ENCODE data around the gene MVK. TPM values are rescaled to one million over a fixed set of nuclear protein-coding genes. Genes with fewer than 3 reads are reported as not detected.
A peak's percentile ranks its signal among the peaks of the same experiment; 100 is the strongest.

The MVK gene
- total RNA-seq, 1 experiment from 2014 or later: 19.2 TPM

DNA sequence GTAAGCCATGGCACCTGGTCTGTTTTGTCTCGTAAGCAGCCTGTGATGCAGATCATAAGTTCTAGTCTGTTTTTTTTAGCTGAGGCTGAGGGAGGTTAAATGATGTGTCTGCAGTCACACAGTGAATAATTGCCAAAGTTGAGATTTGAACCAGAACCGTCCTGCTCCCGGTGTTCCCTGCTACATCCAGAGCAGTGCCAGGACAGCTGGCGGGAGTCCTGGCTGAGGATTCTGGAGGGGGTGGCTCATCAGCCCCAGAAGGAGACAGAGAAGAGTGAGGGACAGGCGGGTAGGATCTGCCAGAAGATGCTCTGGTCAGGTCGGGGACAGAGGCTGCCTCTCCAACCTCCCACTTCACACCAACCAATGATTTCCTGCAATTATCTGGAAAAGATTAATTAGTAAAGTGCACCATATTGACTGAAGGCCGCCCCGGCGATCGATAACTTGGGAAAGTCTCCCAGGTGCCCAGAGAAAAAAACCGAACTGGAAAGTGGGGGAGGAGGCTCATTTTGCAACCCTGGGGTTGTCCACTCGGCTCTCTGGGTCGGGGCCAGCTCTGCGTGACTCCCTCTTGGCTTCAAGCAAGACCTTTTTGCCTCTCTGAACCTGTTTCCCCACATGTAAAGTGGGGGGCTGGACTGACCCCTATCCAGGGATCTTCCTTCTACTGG, 42.1 kb downstream of the MVK start:
- Histone ChIP-seq H3K79me2 (ENCODE audit: insufficient read depth, low read length) (no peaks in the 10 kb centered on the region), H3K4me2 (ENCODE audit: insufficient read depth, insufficient read length, low read length) (no peak overlapping the region), H2BK5ac (ENCODE audit: insufficient read length, low read length) (no peak overlapping the region), H4K91ac (ENCODE audit: insufficient read length, low read depth, low read length) (no peak overlapping the region), H2BK120ac (ENCODE audit: low read depth, low read length, poor library complexity, severe bottlenecking) (no peak overlapping the region), H3K27ac (ENCODE audit: insufficient read length, low read depth, low read length) (no peak overlapping the region), H2AFZ (ENCODE audit: low read length) (no peak overlapping the region), H3K9me3 (ENCODE audit: control insufficient read depth, low read depth, low read length) (no peaks in the 10 kb centered on the region), H3K9ac (ENCODE audit: extremely low read depth, insufficient read length, low read length) (no peak overlapping the region), H3K56ac (ENCODE audit: insufficient read length, low read depth, low read length) (no peak overlapping the region), H3K79me1 (ENCODE audit: insufficient read depth, low read depth, low read length, poor library complexity, severe bottlenecking) (no peaks in the 10 kb centered on the region), H3K27me3 (ENCODE audit: insufficient read depth, low read length) (no peaks in the 10 kb centered on the region), H4K8ac (replicated peaks; ENCODE audit: insufficient read length, low read depth, low read length) (no peak overlapping the region), H3K23ac (ENCODE audit: insufficient read length, low read depth, low read length) (no peak overlapping the region), H3K14ac (ENCODE audit: insufficient read depth, low read length) (no peak overlapping the region), H2AK5ac (ENCODE audit: insufficient read length, low read length) (no peak overlapping the region), H3K4me1 (ENCODE audit: insufficient read depth, low read length) (no peaks in the 10 kb centered on the region), H3T11ph (ENCODE audit: low read length) (no peak overlapping the region), H3K18ac (ENCODE audit: insufficient read length, low read depth, low read length) (no peak overlapping the region), H2BK12ac (ENCODE audit: insufficient read length, low read depth, low read length) (no peak overlapping the region), H2BK20ac (ENCODE audit: low read depth, low read length, poor library complexity, severe bottlenecking) (no peak overlapping the region), H4K20me1 (ENCODE audit: control insufficient read depth, insufficient read depth, insufficient read length) (no peaks in the 10 kb centered on the region), H3K4ac (ENCODE audit: low read depth, low read length) (no peak overlapping the region), H3K23me2 (ENCODE audit: insufficient read length, low read depth, low read length, poor library complexity, severe bottlenecking) (no peaks in the 10 kb centered on the region), H4K5ac (ENCODE audit: insufficient read length, low read depth, low read length) (no peak overlapping the region), H2BK15ac (ENCODE audit: low read depth, low read length) (no peak overlapping the region)
- WGBS (ENCODE audit: extremely low coverage, insufficient read length, low lambda C conversion rate): no CpG with 5 or more reads among the region's 14 CpGs
- Mint-ChIP-seq H3K4me1 (peaks cover 10 to 18% of the 10 kb centered on the region in 2 experiments), H3K4me3 (no peak overlapping the region), H3K36me3 (ENCODE audit: insufficient read depth in 1 of 3, low read depth in 3 of 3) (no peaks in the 10 kb centered on the region; a peak in 1 of 7 replicates), H3K27me3 (ENCODE audit: low read depth) (peaks cover 9% of the 10 kb centered on the region), H3K9me3 (no peaks in the 10 kb centered on the region), H3K27ac (peak overlapping the region in 2 of 3 experiments; percentile 16 to 63; a peak in 4 of 7 replicates)
- no peak for DNase-seq
- no peak for TF ChIP-seq CTCF (conservative IDR thresholded peaks at IDR 0.05)

All from H9 (cell line).